ENCODE data around the gene C1QTNF5. TPM values are rescaled to one million over a fixed set of nuclear protein-coding genes. Genes with fewer than 3 reads are reported as not detected.

C1QTNF5 gene
- total and polyA plus RNA-seq, 2 donors (not counting 1 experiment from before 2014, with no cell fraction given): not detected

DNA sequence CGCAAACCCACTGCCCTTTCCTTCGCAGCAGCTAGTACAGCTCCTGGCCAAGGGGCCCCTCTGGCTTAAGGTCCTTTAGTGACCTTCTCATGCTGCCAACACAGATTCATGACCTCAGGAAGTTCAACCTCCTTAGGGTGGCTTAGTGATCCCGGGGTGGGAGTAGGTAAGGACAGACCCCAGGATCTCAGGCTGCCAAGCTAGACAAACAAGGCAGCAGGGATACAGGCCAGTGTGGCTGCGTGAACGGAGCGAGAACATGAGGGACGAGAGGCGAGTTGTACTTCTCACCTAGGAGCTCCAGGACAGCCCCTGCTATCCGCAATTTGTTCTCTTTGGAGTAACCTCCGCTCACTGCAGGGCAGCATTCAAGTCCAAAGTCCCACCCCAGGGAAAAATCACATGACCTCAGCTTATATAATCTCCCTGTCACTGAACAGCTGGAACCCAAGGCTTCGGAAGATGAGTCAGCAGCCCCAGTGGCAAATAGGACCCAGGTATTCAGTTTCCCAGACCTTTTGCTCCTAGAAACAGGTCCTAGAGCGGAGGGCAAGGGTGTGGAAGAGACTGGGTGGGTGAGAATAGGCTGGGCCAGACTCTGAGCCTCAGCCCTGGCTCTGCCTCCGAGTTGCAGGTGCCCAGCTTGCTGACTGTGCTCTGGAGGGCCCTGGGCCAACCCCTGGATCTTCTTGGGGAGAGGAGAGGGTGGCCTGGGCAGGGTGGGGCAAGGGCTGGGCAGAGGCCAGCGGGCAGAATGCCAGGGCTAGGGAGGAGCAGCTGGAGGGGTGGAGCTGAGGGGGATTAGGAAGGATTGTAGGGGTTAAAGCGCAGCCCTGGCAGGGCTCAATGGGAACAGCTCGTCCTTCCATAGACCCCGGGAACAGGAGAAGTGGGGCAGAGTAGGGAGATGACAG is 27.7 kb upstream of the C1QTNF5 start:
- Mint-ChIP-seq H3K9me3 (ENCODE audit: insufficient read depth) (no peaks in the 10 kb centered on the region), H3K4me3 (no peak overlapping the region), H3K4me1 (peaks cover 8% of the 10 kb centered on the region), H3K27me3 (peaks cover 58% of the 10 kb centered on the region), H3K27ac (no peak overlapping the region)
- no peak overlapping the region for H3K27ac ChIP-seq (ENCODE audit: low read length in 2 of 2)
- H3K4me1 ChIP-seq (ENCODE audit: control insufficient read depth in 2 of 2, insufficient read depth in 2 of 2, low read length in 2 of 2): peaks cover 10 to 15% of the 10 kb centered on the region in 2 donors
- H3K9me3 ChIP-seq (ENCODE audit: control extremely low read depth in 1 of 3, control insufficient read depth in 2 of 3, insufficient read depth in 1 of 3, low read length in 2 of 3): peaks cover 0 to 16% (median 0%) of the 10 kb centered on the region in 3 donors
- no peak overlapping the region for H3K9ac ChIP-seq (ENCODE audit: low read length)
- no peak overlapping the region for H3K4me3 ChIP-seq (ENCODE audit: control extremely low read depth in 1 of 5, extremely low read depth in 1 of 5, insufficient read depth in 1 of 5, low read depth in 2 of 5, low read length in 4 of 5)
- no peaks in the 10 kb centered on the region for H3K36me3 ChIP-seq (replicated peaks in 1 of 2; ENCODE audit: control extremely low read depth in 1 of 2, control insufficient read depth in 1 of 2, extremely low read depth in 1 of 2, insufficient read depth in 2 of 2, low read length in 1 of 2)
- 79% methylated on average over 16 of the region's 17 CpGs for WGBS (ENCODE audit: insufficient coverage)
- peaks cover 0 to 45% (median 22%) of the 10 kb centered on the region in 4 experiments for H3K27me3 ChIP-seq (replicated peaks in 1 of 4; ENCODE audit: control extremely low read depth in 1 of 4, control insufficient read depth in 3 of 4, insufficient read depth in 4 of 4, low read length in 3 of 4)
- ChIA-PET CTCF (interaction anchor here (0.5 to 3.6 kb wide), 7 partner anchors 8 to 45 kb away, joined by 3 to 16 read pairs (median 3); no protein-coding TSS in a partner anchor), POLR2A (interaction anchor here (0.6 kb wide), 1 partner anchor 30 kb away, joined by 11 read pairs; no protein-coding TSS in a partner anchor)
- no peak overlapping the region for H2AFZ ChIP-seq (ENCODE audit: insufficient read depth, low read depth, low read length, poor library complexity, severe bottlenecking)
- no peak for ATAC-seq (ENCODE audit: low read depth)
- no peak for DNase-seq
- H3K79me2 ChIP-seq (ENCODE audit: control insufficient read depth, insufficient read depth, low read length): no peaks in the 10 kb centered on the region
- intact Hi-C loops (cut with micrococcal nuclease): no loop called here
- no peaks in the 10 kb centered on the region for H4K20me1 ChIP-seq (ENCODE audit: control insufficient read depth, insufficient read depth, low read length, poor library complexity, severe bottlenecking)
- TF ChIP-seq CTCF (IDR thresholded peaks at IDR 0.05): no peak
- no peak for TF ChIP-seq EZH2 (IDR thresholded peaks at IDR 0.05; ENCODE audit: borderline replicate concordance, insufficient read depth, low read depth, low read length, poor library complexity, severe bottlenecking)
- H3K4me2 ChIP-seq (replicated peaks; ENCODE audit: low read depth, low read length, poor library complexity, severe bottlenecking): no peak overlapping the region

Data from B cell (primary cell).